Ectodermal cell (in vitro differentiated cells): ENCODE measurements around the gene RAB40C.

ENCODE experiments used
- H3K27ac ChIP-seq: 2 replicates; pipeline ENCODE4 v1.7.0; 2013; ENCODE audit warnings: mild to moderate bottlenecking, low read depth, low read length; ENCODE audit not compliant: insufficient read depth, poor library complexity, severe bottlenecking
- H3K27me3 ChIP-seq: 2 replicates; pipeline ENCODE4 v1.7.0; 2013; ENCODE audit warnings: mild to moderate bottlenecking, low read length; ENCODE audit not compliant: insufficient read depth, control insufficient read depth, poor library complexity, severe bottlenecking
- H3K36me3 ChIP-seq: one replicate; pipeline ENCODE4 v1.7.0; 2013; ENCODE audit warnings: low read length; ENCODE audit not compliant: control insufficient read depth, insufficient read depth
- H3K4me1 ChIP-seq: one replicate; pipeline ENCODE4 v1.7.0; 2013; ENCODE audit warnings: low read length; ENCODE audit not compliant: control insufficient read depth, insufficient read depth
- H3K4me3 ChIP-seq: 2 replicates; pipeline ENCODE4 v1.7.0; 2013; ENCODE audit warnings: low read depth, low read length, control low read depth; ENCODE audit not compliant: insufficient read depth
- H3K9me3 ChIP-seq: 2 replicates; pipeline ENCODE4 v1.7.0; 2013; ENCODE audit warnings: mild to moderate bottlenecking, low read length, moderate library complexity; ENCODE audit not compliant: control insufficient read depth
- WGBS, 2 experiments: methylation state at CpG; one replicate each; pipeline ENCODE4 v1.1.7; 2013; ENCODE audit warnings: missing lambda C conversion rate in 2 of 2; 5-methylcytosine and 5-hydroxymethylcytosine counted together

RAB40C gene

DNA sequence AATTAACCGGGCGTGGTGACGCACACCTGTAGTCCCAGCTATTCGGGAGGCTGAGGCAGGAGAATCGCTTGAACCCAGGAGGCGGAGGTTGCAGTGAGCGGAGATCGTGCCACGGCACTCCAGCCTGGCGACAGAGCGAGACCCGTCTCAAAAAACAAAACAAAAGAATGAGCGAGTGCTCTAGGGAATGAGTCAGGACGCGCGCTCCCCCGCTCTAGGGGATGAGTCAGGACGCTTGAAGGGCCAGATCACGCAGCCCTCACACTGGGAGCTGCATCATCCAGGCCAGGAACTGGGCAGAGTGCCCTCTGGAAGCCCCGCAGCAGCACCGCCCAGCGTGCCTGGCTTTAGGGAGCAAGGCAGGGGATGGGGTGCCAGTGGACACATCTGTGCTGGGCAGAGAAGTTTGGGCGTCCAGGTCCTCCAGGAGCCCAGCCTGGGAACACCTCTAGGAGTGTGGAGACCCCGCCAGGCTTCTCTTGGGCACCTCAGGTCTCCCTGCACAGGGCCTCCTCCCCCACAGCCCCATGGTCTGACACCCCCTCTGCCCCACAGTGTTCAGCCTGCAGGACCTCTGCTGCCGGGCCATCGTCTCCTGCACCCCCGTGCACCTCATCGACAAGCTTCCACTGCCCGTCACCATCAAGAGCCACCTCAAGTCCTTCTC, 37.1 kb downstream of the RAB40C start:
- H3K27ac ChIP-seq: no peak overlapping the region
- WGBS, 2 experiments: 91% methylated on average over 29 of the region's 29 CpGs

GRCh38 chr16:627454-628239, 37.8 kb downstream of the RAB40C start:
- H3K27ac ChIP-seq: no peak overlapping the region
- no peaks in the 10 kb centered on the region for H3K27me3 ChIP-seq
- H3K9me3 ChIP-seq: no peaks in the 10 kb centered on the region
- peaks cover 36% of the 10 kb centered on the region for H3K4me1 ChIP-seq
- no peak overlapping the region for H3K4me3 ChIP-seq
- WGBS, 2 experiments: 93 to 94% methylated on average over 50 of the region's 50 CpGs
- H3K36me3 ChIP-seq: peaks cover 9% of the 10 kb centered on the region

More for the DNA sequence above, 37.1 kb downstream of the RAB40C start:
- peaks cover 30% of the 10 kb centered on the region for H3K4me1 ChIP-seq
- no peak overlapping the region for H3K4me3 ChIP-seq
- H3K27me3 ChIP-seq: no peaks in the 10 kb centered on the region
- H3K9me3 ChIP-seq: no peaks in the 10 kb centered on the region
- H3K36me3 ChIP-seq: peaks cover 9% of the 10 kb centered on the region

DNA sequence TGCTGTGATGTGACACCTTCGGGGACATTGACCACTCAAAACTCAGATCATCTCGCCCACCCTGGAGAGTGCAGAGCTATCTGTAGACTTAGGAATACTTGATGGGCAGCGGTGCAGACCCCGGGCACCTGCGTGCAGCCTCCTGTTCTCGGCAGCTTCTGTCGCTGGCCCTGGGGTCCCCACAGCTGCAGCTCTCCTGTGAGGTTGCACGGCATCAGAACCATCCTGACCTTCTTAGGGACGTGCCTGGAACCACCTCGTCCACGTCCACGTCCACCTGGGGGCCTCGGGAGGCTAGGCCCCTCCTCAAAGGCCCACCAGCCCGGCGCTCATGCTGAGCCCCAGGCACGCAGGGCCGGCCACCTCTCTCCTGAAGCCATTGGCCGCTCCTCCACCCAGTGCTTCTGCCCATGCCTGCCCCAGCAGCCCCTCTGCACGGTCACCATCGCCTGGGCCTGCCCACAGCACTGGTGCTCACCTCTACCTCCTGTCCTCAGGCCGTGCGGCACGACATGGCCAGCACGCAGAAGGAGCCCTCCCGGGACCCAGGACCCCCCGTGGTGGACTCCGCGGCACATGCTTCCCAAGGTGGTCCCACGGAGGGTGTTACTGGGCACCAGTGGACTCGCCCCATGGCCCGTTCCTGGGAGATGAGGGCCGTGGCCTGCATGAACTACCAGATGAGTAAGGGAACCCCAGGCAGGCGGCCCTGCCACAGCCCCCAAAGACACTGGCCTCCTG, 38.6 kb downstream of the RAB40C start:
- Histone ChIP-seq H3K36me3 (peaks cover 9% of the 10 kb centered on the region), H3K4me1 (peaks cover 36% of the 10 kb centered on the region), H3K9me3 (no peaks in the 10 kb centered on the region), H3K27ac (peak overlapping the region; percentile 97), H3K4me3 (peak overlapping the region; percentile 16), H3K27me3 (no peaks in the 10 kb centered on the region)
- 92 to 93% methylated on average over 33 of the region's 33 CpGs for WGBS, 2 experiments

GRCh38 chr16:629185-629832, 39.4 kb downstream of the RAB40C start:
- Histone ChIP-seq H3K36me3 (peaks cover 9% of the 10 kb centered on the region), H3K9me3 (no peaks in the 10 kb centered on the region), H3K4me3 (peak overlapping the region; percentile 16), H3K27ac (peak overlapping the region; percentile 97), H3K27me3 (no peaks in the 10 kb centered on the region), H3K4me1 (peaks cover 36% of the 10 kb centered on the region)
- 57 to 58% methylated on average over 29 of the region's 29 CpGs for WGBS, 2 experiments

DNA sequence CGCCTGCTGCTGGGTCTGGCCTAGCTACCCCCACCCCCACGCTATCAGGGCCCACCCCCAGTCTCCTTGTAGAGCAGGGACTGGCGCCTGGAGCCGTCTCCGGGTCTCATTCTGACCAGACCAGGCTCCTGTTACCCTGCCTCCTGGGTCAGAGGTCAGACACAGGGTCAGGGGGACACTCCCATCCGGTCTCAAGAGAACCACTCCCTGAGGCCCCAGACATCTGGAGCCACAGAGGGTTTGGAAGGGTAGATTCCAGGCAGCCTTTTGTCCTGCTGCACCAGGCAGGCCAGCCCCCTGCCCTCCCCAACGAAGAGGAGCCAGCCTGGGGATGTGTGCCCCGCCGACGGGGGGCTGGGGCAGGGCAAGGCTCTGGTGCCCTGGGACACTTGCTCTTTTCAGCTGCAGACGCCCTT, 40.0 kb downstream of the RAB40C start:
- Histone ChIP-seq H3K27me3 (no peaks in the 10 kb centered on the region), H3K9me3 (no peaks in the 10 kb centered on the region), H3K4me3 (peak overlapping the region; percentile 58), H3K36me3 (peaks cover 9% of the 10 kb centered on the region), H3K27ac (peak overlapping the region; percentile 97), H3K4me1 (peaks cover 36% of the 10 kb centered on the region)
- 17 to 18% methylated on average over 11 of the region's 11 CpGs for WGBS, 2 experiments

DNA sequence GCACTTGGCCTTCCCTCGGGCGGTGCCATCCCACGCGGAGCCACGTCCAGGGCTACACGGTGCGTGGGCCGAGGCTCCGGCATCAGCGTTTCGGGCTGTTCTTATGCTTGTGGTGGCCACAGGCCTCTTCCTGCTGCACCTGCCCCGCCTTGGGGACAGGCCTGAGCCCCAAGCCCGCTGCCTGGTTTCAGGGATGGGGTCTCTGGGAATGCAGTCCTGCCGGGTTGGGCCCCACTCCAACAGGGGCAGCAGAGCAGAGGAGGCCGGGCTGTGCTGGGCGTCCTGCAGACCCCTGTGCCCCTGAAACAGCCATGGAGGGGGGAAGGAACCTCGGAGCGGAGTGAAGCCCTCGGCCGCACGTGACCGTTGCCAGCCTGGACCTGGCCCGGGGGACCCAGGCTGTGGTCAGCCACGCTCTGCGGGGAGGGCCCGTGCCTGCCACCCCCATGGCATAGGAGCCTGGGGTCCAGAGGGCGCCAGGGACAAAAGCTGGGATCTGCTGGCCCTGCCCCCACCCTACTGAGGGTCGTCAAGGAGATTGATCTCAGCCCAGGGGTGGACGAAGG, 40.5 kb downstream of the RAB40C start:
- 26 to 27% methylated on average over 29 of the region's 29 CpGs for WGBS, 2 experiments
- no peaks in the 10 kb centered on the region for H3K27me3 ChIP-seq
- peak overlapping the region; percentile 97 for H3K27ac ChIP-seq
- peak overlapping the region; percentile 58 for H3K4me3 ChIP-seq
- H3K4me1 ChIP-seq: peaks cover 41% of the 10 kb centered on the region
- peaks cover 9% of the 10 kb centered on the region for H3K36me3 ChIP-seq
- H3K9me3 ChIP-seq: no peaks in the 10 kb centered on the region

GRCh38 chr16:630815-631405, 41.0 kb downstream of the RAB40C start, which contains the start of gene WFIKKN1:
Gene WFIKKN1, plus strand, starts transcription at chr16:630985. Its CDS starts 269 bp downstream, at chr16:631254.
- H3K27me3 ChIP-seq: no peaks in the 10 kb centered on the region
- H3K4me1 ChIP-seq: peaks cover 44% of the 10 kb centered on the region
- WGBS, 2 experiments: 6 to 7% methylated on average over 23 of the region's 23 CpGs
- peak within 1 kb of the TSS; percentile 97 for H3K27ac ChIP-seq
- peaks cover 8% of the 10 kb centered on the region for H3K36me3 ChIP-seq
- H3K9me3 ChIP-seq: no peaks in the 10 kb centered on the region
- peak within 1 kb of the TSS; percentile 58 for H3K4me3 ChIP-seq

- H3K9me3 ChIP-seq: no peaks in the 10 kb centered on the region
- H3K36me3 ChIP-seq: peaks cover 5% of the 10 kb centered on the region
- H3K27me3 ChIP-seq: no peaks in the 10 kb centered on the region
- peaks cover 44% of the 10 kb centered on the region for H3K4me1 ChIP-seq
- peak overlapping the region; percentile 13 for H3K4me3 ChIP-seq
- no peak overlapping the region for H3K27ac ChIP-seq
- 73 to 78% methylated on average over 9 of the region's 9 CpGs for WGBS, 2 experiments
Measured at GRCh38 chr16:631808-632358, 42.0 kb downstream of the RAB40C start.
